HG03457 (cell line): ENCODE data around the gene ITGA6.

Source experiments
- ATAC-seq: cut with Tn5 transposase; IDR thresholded peaks from one replicate; pipeline ENCODE4 v1.9.1; 2021; ENCODE audit warnings: moderate number of reproducible peaks; ENCODE audit not compliant: unreplicated experiment

The ITGA6 gene

DNA sequence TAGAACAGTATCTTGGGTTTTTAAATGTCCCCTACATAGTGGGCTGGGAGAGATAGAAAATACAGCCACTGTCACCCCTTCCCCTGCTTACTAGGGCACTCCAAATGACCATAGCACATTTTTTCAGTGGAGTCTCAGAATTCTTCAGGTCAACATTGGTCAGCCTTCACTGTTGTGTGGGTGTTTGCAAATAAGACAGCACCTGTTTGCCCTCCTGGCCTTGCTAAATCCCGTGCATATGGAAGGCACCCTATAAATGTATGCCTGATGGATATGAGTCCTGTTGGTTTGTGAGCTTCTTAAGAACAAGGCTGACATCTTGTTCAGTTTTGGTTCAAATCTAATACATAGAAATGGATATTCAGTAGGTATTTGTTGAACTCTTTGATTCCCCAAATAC, 12.5 kb downstream of the ITGA6 start:
- ATAC-seq, result no peak

DNA sequence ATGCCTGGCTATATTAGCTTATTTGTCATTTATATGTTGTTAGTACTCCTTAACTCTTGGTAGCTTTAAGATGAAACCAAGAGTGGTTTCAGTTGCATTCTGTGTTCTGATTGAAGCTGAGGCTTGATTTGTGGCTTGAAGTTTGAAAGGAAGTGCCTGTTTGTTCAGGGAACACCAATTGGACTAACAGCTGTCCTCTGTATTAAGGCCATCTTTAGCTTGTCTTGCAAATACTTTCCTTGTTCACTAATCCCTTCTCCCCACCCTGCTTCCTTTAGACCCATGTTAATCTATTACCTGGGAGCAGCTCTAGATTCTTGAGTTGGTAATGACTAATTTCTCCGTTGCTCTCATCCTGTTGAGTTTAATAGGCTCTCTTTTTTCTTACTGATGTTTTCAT, 13.4 kb downstream of the ITGA6 start:
- ATAC-seq, result no peak

DNA sequence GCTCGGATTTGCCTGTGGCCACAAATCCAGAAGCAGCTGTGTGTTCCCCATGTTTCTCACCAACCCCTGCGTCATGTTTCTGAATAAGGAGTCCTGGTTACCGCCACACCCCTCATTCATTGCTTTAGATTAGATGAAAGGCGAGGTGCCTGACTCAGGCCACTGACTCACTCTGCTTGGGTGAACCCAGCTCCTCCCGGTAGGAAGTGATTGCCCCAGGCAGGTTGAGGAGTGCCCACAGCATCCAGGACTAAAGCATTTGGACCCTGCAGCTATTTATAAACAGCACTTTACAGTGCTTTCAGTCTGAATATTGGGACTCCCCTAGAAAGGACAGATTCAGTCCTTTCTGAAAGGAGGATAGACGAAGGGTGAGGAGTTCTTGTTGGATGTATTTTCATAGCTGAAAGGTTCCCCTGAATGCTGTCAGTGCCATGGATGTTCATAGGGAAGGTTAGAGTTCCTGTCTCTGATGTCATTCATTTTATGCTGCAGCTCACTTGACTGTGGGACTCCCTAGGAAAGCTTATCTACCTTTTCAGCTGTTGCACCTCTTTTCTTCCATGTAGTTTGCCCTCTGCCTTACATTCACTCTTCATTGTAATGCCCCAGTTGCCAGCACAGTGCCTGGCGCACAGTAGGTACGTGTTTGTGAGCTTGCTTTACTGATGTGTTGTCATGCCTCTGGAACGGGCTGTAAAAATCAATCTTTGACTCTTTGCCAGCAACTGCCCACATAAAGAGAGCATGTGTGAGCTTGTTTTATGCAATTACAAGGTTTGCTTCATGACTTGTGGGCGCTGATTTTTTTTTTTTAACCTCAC, 14.9 kb downstream of the ITGA6 start:
- ATAC-seq, result no peak

DNA sequence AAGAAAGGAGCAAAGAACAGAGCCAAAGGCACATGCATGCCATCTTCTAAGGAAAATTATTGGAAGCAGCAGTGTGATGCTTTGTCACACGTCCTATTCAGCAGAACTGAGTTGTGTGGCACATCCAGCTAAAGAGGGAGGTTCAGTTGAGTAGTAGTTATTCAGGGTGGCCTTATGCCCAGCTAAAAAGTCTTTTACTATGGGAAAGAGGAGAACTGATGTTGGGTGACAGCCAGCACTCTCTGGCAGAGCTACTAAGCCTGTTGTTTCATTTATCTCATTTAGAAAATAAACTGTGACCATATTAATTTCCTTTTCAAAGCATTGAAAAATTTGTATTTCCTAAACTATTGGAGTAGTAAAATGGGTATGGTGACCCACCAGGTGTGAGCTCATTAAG, 18.5 kb downstream of the ITGA6 start:
- ATAC-seq, result no peak

DNA sequence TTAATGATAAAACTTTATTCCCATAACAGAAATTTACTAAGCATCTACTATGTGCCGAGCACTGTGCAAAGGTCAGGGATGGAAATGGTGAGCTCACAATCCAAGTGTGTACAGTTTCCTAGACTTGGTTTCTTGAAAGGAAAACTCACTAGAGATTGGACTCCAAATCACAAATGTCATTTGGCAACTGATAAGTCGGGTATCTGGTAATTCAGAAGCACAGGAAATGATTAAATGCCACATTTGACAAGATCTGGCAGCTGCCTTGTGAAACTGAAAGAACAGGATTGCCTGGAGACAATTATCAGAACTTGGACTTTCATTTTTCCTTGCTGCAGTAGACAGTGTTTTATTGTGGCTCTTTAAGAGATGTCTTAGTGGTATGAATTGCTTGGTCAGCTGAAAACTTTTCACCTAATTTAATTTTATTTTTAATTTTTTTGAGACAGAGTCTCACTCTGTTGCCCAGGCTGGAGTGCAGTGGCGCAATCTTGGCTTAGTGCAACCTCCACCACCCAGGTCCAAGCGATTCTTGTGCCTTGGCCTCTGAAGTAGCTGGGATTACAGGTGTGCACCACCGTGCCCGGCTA, 19.2 kb downstream of the ITGA6 start:
- ATAC-seq, result no peak

DNA sequence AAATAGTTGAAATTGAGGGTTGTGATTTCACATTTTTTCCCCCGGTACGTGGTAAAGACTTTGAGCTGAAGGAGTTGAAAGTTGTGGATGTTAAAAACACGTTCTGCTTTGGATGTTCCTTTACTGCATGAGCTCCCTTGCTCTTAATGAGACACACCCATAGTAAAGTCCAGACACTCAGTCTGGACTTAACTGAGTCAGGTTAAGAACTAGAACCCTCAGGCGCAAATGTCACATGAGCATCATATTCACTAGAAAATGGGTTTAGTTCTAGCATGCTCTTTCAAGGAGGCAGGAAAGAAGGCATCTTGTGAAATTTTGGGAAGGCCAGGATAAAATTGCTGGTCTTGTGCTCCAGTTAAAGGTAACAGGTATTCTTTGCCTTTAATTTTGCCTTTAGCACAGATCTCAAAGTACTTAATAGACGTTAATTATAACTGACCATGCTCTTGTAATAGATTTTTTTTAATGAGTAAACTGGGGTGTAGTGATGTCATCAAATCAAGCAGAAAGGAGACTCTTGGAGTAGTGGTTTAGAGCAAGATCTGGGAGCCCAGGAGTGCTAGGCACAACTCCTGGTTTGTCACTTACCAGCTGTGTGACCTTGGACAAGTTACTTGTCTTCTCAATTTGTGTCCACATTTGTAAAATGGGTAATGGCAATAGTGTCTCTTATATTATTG, 20.6 kb downstream of the ITGA6 start:
- ATAC-seq, result no peak

DNA sequence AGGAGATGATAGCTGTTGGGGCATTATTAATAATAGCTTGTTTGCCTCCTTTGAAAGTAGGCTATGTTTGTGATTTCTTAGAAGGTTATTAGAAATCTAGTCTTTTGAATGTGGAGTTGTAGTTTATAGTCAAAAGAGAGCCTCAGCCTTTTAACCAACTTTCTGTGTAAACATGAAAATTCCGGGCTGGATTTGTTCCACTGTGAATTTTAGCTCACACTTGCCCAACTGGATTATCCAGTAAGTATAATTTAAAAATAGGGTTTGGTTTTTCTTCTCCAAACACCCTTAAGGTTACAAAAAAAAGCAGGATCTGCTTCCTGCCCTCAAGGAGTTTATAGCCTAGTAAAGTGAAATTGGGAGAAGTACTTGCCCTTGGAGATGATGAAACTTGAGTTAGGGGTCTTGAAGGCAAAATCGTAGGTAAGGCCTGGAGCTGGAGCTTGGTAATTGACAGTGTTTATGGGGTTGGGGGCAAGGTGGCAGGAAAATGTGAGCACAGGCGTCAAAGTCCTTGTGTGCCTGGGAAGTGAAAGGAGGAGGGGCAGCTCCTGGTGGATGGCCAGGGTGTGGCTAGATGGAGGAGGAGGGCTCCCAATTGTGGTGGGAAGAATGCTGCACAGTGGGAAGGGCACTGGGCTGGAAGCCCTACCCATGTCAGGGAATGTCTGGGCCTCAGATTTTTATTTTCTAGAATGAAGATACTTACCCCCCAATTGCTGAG, 21.3 kb downstream of the ITGA6 start:
- ATAC-seq, result no peak

DNA sequence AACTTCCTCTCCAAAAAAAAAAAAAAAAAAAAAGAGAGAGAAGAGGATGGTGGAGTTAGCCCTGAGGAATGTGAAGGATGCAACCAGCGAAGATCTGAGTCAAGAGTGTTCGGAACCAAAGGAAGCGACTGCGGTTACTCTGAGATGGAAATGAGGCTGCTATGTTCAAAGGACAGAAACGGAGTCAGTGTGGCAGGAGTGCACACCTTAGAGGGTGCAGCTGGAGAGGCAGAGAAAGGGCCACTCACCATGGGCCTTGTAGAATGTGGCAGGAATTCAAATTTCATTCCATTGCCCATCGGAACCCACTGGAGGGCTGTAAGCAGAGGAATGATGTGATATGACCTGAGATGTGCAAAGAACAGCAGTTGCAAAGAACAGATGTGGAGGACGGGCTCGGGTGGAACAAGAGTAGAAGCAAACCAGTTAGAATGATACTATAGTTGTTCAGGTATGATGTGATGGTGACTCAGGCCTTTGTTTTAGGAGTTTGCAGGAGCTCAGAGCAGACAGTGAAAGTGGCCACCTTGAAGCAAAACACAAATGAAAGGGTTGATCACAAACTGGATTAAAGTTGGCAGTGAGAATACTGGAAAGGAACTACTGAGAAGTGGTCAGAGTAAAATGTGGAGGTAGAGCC, 22.6 kb downstream of the ITGA6 start:
- ATAC-seq, result no peak

DNA sequence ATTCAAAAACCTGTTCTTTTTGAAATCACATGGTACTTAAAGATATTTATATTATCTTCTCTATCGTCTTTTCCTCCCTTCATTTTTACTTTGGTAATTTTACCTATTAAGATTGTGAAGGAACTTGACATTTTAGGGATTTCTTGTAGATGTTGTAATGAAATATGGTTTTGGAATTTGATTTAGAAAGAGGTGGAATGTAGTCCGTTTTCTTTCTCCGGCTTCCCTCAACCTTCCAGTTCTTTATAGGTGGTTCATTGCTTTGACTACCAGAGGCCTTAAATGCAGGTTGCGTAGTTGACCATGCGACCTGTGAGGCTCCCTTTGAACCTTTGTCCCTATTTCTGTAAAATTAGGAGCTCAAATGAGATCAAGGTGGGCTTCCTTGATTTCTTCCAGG, 24.5 kb downstream of the ITGA6 start:
- no peak for ATAC-seq

DNA sequence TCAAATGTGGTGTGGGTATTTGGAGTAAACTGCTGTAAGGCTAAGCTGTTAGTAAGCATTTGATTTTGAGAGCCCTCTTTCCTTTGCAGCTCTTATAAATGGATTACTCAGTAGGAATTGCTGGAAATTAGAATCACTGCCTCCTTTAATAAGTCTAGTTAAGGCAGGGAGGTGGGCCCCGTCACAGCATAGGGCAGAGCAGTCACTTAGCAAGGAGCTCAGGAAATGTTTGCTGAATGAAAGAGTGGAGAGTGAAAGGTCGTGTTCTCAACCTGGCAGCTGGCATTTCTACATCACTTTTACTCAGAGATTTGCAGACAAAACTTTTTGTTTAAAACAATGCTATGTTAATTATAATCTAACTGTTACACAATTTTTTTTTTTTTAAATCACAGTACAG, 25.5 kb downstream of the ITGA6 start:
- no peak for ATAC-seq

DNA sequence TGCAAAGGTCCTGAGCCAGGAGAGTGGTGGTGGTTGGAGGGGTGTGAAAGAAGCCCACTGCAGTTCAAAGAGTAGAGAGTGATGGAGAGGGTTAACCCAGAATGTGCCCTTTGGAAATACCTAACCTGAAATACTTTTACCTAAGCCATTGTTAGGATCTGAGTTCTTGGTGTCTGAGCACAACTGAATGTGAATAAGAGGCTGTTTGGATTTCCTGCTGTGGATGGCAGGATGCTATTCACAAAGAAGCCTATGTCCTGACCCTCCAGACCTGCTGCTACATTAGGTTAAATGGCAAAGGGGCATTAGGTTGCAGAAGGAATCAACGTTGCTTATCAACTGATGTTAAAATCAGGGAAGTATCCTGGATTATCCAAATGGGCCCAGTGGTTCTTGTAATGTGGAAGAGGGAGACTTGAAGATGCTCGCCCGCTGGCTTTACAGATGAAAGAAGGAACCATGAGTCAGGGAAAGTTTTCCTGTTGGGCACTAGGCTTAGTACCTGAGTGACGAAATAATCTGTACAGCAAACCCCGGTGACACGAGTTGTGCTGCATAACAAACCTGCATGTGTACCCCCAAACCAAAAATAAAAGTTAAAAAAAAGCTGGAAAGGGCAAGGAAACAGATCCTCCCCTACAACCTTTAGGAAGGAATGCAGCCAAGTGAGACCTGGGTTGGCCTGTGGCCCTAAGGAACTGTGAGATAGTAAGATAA, 27.2 kb downstream of the ITGA6 start:
- ATAC-seq, result no peak

DNA sequence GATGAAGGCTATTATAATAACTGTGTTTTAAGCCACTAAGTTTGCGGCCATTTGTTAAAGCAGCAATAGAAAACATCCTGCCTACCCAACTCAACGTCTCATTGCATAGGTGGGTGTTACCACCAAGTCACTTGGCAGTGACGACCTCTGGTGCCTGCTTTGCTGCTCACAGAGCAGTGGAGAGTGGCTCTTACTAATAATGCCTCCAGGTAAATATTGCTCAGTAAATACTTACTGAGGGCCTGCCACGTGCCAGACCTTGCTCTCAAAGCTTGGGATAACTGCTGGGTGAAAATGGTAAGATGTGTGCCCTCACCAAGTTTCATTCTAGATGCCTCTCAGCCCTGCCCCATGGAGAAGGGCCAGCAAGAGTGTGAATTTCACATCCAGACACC, 27.7 kb downstream of the ITGA6 start:
- ATAC-seq, result no peak

DNA sequence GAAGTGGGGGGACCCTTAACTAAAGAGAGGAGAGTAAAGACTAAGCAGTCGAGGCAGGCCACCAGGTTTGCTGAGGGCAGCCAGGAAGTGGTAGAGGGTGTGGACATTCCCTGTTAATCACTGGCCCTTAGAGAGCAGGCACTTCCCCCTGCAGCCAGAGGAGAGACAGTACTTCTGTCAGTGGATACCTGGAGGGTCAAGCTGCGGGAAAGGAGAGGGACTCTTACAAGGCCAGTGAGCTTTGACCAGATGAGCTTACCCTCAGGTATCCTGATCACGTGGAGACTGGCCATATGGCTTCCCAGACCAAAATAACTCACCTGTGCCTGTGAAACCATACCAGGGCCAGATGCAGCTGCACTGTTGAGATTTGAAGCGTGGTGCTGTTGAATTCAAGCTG, 28.6 kb downstream of the ITGA6 start:
- no peak for ATAC-seq

DNA sequence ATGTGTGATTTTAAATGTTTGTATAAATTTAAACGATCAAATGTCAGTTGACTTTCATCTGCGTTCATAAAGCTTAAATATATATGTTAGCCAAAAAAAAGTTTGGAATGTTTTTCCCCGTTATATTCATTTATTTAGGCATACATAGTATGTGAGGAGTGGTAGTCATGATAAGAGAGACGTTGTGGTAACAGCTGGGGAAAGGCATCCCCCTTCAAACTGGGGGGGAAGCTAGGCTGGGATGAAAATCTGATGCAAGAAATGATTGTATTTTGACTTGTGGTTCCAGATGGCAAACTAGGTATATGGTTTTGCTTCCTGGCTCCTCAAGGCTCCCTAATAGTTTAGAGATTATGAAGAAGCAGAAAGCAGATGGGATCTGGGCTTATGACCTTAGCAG, 30.1 kb downstream of the ITGA6 start:
- no peak for ATAC-seq

DNA sequence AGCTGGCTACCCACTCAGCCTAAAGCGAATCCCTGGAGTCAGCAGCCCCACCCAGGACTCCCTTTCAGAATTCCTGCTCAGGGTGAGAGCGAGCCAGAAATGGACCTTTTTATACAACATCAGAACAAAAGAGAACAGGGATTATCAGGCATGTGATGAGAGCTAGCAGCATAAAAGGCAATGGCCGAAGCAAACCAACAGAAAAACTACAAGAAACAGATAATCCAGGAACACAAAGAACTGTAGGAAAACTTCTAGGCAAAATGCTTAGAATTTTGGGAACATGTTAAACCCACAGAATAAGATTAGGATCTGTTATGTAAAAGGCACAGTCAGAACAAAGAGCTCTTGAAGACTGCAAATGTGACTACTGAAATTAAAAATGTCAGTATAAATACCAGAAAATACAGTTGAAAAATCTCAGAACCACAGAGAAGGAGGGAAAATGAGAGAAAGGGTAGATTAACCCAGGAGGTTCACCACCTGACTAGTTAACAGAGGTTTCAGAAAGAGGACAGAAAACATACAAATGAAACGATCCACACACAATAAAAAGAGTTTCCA, 31.3 kb downstream of the ITGA6 start:
- ATAC-seq, result no peak

DNA sequence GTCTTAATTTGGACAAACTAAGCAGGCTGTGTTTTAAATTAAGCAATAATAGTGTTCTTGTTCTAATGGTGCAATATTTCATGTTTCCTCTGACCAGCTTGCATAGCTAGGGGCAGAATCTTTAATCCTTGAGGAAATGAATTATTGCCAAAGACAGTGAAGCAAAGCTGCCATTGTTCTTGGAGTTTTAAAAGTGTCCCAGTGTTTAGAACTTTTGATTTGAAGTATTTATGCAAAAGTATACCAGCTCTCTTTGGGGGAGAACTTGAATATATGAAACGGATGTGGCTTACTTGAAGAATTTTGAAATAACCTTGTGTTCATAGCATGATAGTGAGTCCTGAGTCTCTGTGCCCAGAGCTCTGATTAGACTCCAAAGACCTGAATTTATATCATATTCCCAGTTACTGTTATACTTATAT, 33.4 kb downstream of the ITGA6 start:
- no peak for ATAC-seq

DNA sequence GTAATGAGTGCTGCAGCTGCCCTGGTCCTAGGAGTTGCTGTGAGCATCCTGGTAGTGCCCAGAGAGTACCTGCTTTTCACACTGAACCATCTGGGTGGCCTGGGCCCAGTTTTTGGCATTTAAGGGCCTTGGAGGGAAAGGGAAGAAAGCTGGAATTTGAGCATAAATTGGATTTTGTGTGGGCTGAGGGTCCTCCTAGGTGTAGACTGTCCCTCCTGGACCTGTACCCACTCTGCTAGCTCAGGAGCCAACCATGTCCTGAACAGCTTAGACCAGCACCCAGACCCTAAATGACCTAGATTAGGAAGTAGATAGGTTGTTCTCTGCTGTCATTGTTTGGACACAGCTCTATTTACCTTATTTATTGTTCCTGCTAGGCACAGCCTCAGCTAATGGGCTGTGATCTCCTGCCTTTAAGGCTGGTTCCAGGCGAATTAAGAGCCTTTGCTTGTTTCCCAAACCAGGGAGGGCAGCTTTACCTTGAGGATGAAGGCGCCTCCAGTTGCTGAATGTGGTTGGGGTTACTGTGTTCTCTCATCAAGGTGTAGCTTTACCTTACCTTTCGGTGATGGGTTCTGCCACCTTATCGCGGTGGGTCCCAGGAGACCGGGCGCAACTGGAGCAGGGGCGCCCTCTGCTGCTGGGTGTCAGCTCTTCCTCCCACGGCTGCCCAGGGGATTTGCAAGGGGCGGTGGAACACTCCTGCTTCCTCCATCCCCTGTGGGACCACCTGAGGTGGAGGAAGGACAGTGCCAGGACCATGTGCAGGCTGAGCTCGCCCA, 34.4 kb downstream of the ITGA6 start:
- ATAC-seq, result no peak

DNA sequence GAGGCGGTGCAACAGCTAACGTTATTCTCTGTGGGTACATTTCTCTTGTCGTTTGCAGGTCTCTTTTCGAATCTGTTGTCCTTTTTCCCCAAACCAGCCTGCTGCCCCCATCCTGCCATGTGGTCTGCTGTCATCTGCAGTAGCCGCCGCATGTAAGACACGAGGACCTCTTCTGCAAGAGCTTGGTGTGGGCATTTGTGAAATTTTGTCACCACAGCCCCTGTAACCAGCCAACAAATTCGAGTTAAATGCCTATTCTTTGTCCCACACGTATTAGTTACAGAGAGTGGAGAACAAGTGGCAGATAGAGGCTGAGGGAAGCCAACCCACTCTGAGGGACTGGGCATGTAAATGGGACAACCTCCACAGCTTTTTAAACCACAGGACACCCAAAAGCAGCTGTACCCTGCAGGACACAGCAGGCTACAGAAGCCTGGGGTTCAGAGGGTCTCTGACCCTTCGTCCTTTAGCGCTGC, 35.0 kb downstream of the ITGA6 start:
- ATAC-seq, result no peak

DNA sequence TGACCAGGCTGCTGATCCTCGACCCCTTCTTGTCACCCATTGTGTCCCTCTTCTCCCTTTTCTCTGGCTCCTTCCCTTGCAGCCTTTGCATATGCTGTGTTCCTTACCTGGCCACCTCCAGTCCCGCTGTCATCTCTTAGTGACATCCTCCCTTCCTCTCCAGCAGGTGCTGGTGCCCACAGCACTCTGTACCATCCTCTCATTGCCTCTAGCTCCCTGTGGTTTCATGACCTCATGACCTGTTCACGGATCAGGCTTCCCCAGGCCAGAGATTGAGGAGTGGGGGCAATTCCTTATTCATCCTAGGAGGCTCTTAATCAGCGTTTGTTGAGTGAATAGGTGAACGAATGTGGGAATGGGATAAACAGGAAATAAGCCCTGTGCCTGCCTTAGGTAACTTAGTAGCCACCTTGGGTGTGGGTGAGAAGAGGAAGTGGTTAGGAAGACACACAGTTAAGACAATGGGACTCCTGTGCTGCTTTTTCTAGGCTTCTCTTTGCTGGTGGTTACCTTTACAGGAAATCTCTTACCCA, 35.5 kb downstream of the ITGA6 start:
- no peak for ATAC-seq
